ENCODE data around the gene IRF4. TPM values are rescaled to one million over a fixed set of nuclear protein-coding genes. Genes with fewer than 3 reads are reported as not detected.

IRF4 gene
- total RNA-seq, 1 experiment from 2014 or later = not detected

GRCh38 chr6:449057-449430, 57.5 kb downstream of the IRF4 start:
- no peaks in the 10 kb centered on the region for H3K36me3 ChIP-seq
- no peaks in the 10 kb centered on the region for H3K9me3 ChIP-seq
- H3K27me3 ChIP-seq = no peaks in the 10 kb centered on the region
- H3K4me3 ChIP-seq = no peak overlapping the region
- DNase-seq = no peak

GRCh38 chr6:449486-450419, 58.2 kb downstream of the IRF4 start:
- DNase-seq = no peak
- no peaks in the 10 kb centered on the region for H3K9me3 ChIP-seq
- no peaks in the 10 kb centered on the region for H3K27me3 ChIP-seq
- H3K36me3 ChIP-seq = no peaks in the 10 kb centered on the region
- no peak overlapping the region for H3K4me3 ChIP-seq

- Histone ChIP-seq H3K36me3 (no peaks in the 10 kb centered on the region), H3K9me3 (no peaks in the 10 kb centered on the region), H3K4me3 (no peak overlapping the region), H3K27me3 (no peaks in the 10 kb centered on the region)
- DNase-seq = no peak
These were observed 59.8 kb downstream of the IRF4 start for GRCh38 chr6:451336-451735.

GRCh38 chr6:451847-452246, 60.3 kb downstream of the IRF4 start:
- Histone ChIP-seq H3K9me3 (no peaks in the 10 kb centered on the region), H3K4me3 (no peak overlapping the region), H3K27me3 (no peaks in the 10 kb centered on the region), H3K36me3 (no peaks in the 10 kb centered on the region)
- DNase-seq = no peak

GRCh38 chr6:452301-453067, 60.9 kb downstream of the IRF4 start:
- Histone ChIP-seq H3K36me3 (no peaks in the 10 kb centered on the region), H3K27me3 (no peaks in the 10 kb centered on the region), H3K9me3 (no peaks in the 10 kb centered on the region), H3K4me3 (no peak overlapping the region)
- DNase-seq = no peak

GRCh38 chr6:453152-453551, 61.6 kb downstream of the IRF4 start:
- no peaks in the 10 kb centered on the region for H3K36me3 ChIP-seq
- H3K27me3 ChIP-seq = no peaks in the 10 kb centered on the region
- peak; percentile 39 for DNase-seq
- no peak overlapping the region for H3K4me3 ChIP-seq
- H3K9me3 ChIP-seq = no peaks in the 10 kb centered on the region

GRCh38 chr6:454148-454991, 62.8 kb downstream of the IRF4 start:
- no peaks in the 10 kb centered on the region for H3K36me3 ChIP-seq
- H3K9me3 ChIP-seq = no peaks in the 10 kb centered on the region
- H3K4me3 ChIP-seq = no peak overlapping the region
- no peaks in the 10 kb centered on the region for H3K27me3 ChIP-seq
- DNase-seq = no peak

- DNase-seq = peak; percentile 5
- no peaks in the 10 kb centered on the region for H3K27me3 ChIP-seq
- H3K36me3 ChIP-seq = no peaks in the 10 kb centered on the region
- H3K4me3 ChIP-seq = no peak overlapping the region
- no peaks in the 10 kb centered on the region for H3K9me3 ChIP-seq
These were observed 63.5 kb downstream of the IRF4 start for GRCh38 chr6:455006-455585.

- no peak for DNase-seq
- H3K36me3 ChIP-seq = no peaks in the 10 kb centered on the region
- no peak overlapping the region for H3K4me3 ChIP-seq
- H3K9me3 ChIP-seq = no peaks in the 10 kb centered on the region
- H3K27me3 ChIP-seq = no peaks in the 10 kb centered on the region
These were observed 64.3 kb downstream of the IRF4 start for GRCh38 chr6:455835-456234.

- Histone ChIP-seq H3K9me3 (no peaks in the 10 kb centered on the region), H3K36me3 (no peaks in the 10 kb centered on the region), H3K4me3 (no peak overlapping the region), H3K27me3 (no peaks in the 10 kb centered on the region)
- no peak for DNase-seq
These were observed 64.9 kb downstream of the IRF4 start for GRCh38 chr6:456358-456867.

- H3K9me3 ChIP-seq = no peaks in the 10 kb centered on the region
- H3K36me3 ChIP-seq = no peaks in the 10 kb centered on the region
- DNase-seq = no peak
- H3K27me3 ChIP-seq = no peaks in the 10 kb centered on the region
- no peak overlapping the region for H3K4me3 ChIP-seq
These were observed 65.3 kb downstream of the IRF4 start for GRCh38 chr6:456887-457286.

Other genes with a start within 250 kb of the IRF4 start
- gene DUSP22, start 99.3 kb upstream of the IRF4 start, total RNA-seq (2014; rRNA removed; shearing (Covaris generic); ENCODE audit: low replicate concordance) = 4.5 TPM in 2 replicates